Gastrocnemius medialis (tissue), 4 donors: Measurements from ENCODE around the gene OGFR. TPM values are rescaled to one million over a fixed set of nuclear protein-coding genes. Genes with fewer than 3 reads are reported as not detected.

Source experiments
- ATAC-seq, 2 donors: fragments of 150-250 bp; one replicate each; pipeline ENCODE4 v1.9.1; 2016
- DNase-seq, 2 donors: peaks; one replicate each; pipeline ENCODE4 v3.0.0-alpha.2; 2019
- H3K27ac ChIP-seq, 4 donors: fragments of 200-600 bp; sonication (generic); 1 replicate in 1 of 4; 2 replicates in 3 of 4; pipeline ENCODE4 v1.5.1; 2016 to 2018; ENCODE audit warnings: mild to moderate bottlenecking in 2 of 4, moderate library complexity in 1 of 4
- H3K27me3 ChIP-seq, 3 donors: fragments of 200-600 bp; sonication (generic) in 2 of 3; 1 replicate in 1 of 3; 2 replicates in 2 of 3; pipeline versions ENCODE4 v1.5.1 to v1.6.0; 2016 to 2019; ENCODE audit warnings: mild to moderate bottlenecking in 1 of 3, moderate library complexity in 1 of 3
- H3K36me3 ChIP-seq, 2 donors: fragments of 200-600 bp; sonication (generic) in 1 of 2; one replicate each; pipeline ENCODE4 v1.5.1; 2017 to 2018
- H3K4me1 ChIP-seq, 2 donors: fragments of 200-600 bp; sonication (generic) in 1 of 2; one replicate each; pipeline ENCODE4 v1.5.1; 2016 to 2017; ENCODE audit warnings: mild to moderate bottlenecking in 2 of 2
- H3K4me3 ChIP-seq, 4 donors: fragments of 200-600 bp; sonication (generic) in 3 of 4; 1 replicate in 1 of 4; 2 replicates in 3 of 4; pipeline ENCODE4 v1.5.1; 2016 to 2019; ENCODE audit warnings: mild to moderate bottlenecking in 2 of 4
- H3K9me3 ChIP-seq, 3 donors: fragments of 200-600 bp; sonication (generic) in 2 of 3; 1 replicate in 1 of 3; 2 replicates in 2 of 3; pipeline ENCODE4 v1.5.1; 2016 to 2019
- POLR2A ChIP-seq, 2 donors: fragments of 450-650 bp; IDR thresholded peaks; one replicate each; pipeline ENCODE4 v1.6.1; 2017; ENCODE audit warnings: antibody characterized with exemption in 2 of 2, mild to moderate bottlenecking in 2 of 2, moderate library complexity in 2 of 2
- in situ Hi-C, 4 donors: fragments of 200-750 bp; cut with MboI; loops; one replicate each; pipeline versions ENCODE4 v1.15.0 to v1.8.0; 2017; ENCODE audit warnings: low sequenced_read_pairs in 4 of 4
- intact Hi-C: fragments of 100-400 bp; cut with DNase I; formaldehyde crosslinking; loops from one replicate; pipeline ENCODE4 v1.15.1; 2023; ENCODE audit warnings: low total_unique reads
- total RNA-seq, 4 donors: library from RNA; depleted of rRNA; stranded (reverse); fragments of >200 nt; gene quantifications; one replicate each; pipeline versions ENCODE4 v1.1.0 to v1.2.3, GENCODE V29; 2016
- TF ChIP-seq, protein P1 (sequence below), 5 experiments: fragments of 450-650 bp in 3 of 5; fragments of 200-600 bp in 2 of 5; sonication (generic) in 2 of 5; IDR thresholded peaks in 4 of 5; conservative IDR thresholded peaks in 1 of 5; 1 replicate in 4 of 5; 2 replicates in 1 of 5; pipeline ENCODE4 v1.5.1; 2016 to 2019; ENCODE audit warnings: antibody characterized with exemption in 5 of 5, mild to moderate bottlenecking in 3 of 5, moderate library complexity in 3 of 5

OGFR gene
- total RNA-seq, 4 donors from 2014 or later, result 21.9 to 52.1 (median 40.5) TPM

DNA sequence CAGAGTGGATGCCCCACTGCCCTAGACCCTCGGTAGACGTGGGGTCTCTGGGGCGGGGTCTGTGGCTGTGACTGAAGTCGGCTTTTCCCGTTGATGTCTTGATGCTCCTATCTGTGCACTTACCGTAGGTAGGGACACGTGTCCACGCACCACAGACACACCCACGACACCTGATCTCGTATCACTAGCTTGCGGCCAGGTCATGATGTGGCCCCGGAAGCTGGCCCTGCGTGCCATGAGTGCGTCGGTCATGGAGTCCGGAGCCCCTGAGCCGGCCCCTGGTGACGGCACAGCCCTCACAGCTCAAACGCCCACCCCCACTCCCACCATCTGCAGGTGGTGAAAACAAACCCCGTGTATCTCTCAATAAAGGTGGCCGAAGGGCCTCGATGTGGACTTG, 42.3 kb upstream of the OGFR start:
- Histone ChIP-seq H3K9me3 (no peaks in the 10 kb centered on the region), H3K4me3 (no peak overlapping the region), H3K27ac (no peak overlapping the region), H3K27me3 (peaks cover 12 to 36% (median 12%) of the 10 kb centered on the region in 3 donors), H3K36me3 (no peaks in the 10 kb centered on the region), H3K4me1 (no peaks in the 10 kb centered on the region)
- intact Hi-C loops, result no loop called here
- TF ChIP-seq POLR2A (IDR thresholded peaks at IDR 0.05), result no peak
- TF ChIP-seq, protein P1, sequence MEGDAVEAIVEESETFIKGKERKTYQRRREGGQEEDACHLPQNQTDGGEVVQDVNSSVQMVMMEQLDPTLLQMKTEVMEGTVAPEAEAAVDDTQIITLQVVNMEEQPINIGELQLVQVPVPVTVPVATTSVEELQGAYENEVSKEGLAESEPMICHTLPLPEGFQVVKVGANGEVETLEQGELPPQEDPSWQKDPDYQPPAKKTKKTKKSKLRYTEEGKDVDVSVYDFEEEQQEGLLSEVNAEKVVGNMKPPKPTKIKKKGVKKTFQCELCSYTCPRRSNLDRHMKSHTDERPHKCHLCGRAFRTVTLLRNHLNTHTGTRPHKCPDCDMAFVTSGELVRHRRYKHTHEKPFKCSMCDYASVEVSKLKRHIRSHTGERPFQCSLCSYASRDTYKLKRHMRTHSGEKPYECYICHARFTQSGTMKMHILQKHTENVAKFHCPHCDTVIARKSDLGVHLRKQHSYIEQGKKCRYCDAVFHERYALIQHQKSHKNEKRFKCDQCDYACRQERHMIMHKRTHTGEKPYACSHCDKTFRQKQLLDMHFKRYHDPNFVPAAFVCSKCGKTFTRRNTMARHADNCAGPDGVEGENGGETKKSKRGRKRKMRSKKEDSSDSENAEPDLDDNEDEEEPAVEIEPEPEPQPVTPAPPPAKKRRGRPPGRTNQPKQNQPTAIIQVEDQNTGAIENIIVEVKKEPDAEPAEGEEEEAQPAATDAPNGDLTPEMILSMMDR (IDR thresholded peaks at IDR 0.05 in 4 of 5, conservative IDR thresholded peaks at IDR 0.05 in 1 of 5), result no peak
- ATAC-seq (no peak), DNase-seq (no peak)
- in situ Hi-C loops, result no loop called here

DNA sequence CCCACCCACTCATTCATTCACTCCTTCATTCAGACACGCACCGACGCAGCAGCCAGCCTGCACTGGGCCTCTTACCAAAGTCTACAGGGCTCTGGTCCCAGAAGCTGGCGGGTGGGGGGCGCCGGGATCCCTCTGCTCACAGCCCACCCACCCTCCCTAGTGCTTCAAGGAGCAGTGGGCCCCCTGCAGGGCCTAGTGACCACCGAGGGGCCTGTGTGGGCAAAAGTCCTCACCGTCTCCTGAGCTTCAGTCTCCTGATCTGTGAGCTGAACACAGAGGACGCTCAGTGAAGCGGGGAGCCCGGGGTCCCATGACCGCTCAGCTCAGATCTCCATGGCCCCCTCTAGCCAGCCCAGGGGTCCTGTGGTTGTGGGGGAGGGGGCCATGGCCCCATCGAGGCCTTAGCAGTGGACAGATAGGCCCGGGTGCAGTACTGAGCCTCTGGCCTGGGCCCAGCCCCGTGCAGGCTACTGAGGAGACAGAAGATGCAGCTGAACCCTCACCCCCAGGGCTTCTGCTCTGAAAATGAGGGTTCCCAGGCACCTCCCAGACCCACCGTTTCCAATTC, 41.8 kb upstream of the OGFR start:
- Histone ChIP-seq H3K27ac (no peak overlapping the region), H3K9me3 (no peaks in the 10 kb centered on the region), H3K4me1 (no peaks in the 10 kb centered on the region), H3K27me3 (peaks cover 9 to 36% (median 15%) of the 10 kb centered on the region in 3 donors), H3K36me3 (no peaks in the 10 kb centered on the region), H3K4me3 (no peak overlapping the region)
- in situ Hi-C loops (no loop called here), intact Hi-C loops (no loop called here)
- ATAC-seq (no peak), DNase-seq (no peak)
- no peak for TF ChIP-seq POLR2A (IDR thresholded peaks at IDR 0.05)
- TF ChIP-seq, protein P1 (IDR thresholded peaks at IDR 0.05 in 4 of 5, conservative IDR thresholded peaks at IDR 0.05 in 1 of 5), result no peak

DNA sequence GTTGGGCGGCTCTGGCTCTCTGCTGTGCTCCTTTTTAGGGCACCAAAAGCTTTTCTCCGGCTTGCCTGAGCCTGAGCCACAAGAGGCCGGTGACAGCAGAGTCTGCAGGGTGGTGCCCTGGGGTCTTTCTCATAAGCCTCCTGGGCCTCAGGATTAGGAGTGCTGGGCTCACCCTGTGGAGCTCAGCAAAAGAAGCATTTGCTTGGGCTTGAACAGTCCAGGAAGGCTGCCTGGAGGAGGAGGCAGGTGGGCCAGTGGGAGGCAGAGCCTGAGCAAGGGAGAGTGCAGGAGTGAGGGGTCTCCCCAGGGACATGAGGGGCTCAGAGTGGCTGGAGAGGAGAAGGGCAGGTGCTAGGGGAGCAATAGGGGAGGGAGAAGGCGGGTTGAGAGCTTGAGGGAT, 41.2 kb upstream of the OGFR start:
- intact Hi-C loops, result no loop called here
- Histone ChIP-seq H3K4me1 (no peaks in the 10 kb centered on the region), H3K27me3 (peaks cover 9 to 36% (median 13%) of the 10 kb centered on the region in 3 donors)

DNA sequence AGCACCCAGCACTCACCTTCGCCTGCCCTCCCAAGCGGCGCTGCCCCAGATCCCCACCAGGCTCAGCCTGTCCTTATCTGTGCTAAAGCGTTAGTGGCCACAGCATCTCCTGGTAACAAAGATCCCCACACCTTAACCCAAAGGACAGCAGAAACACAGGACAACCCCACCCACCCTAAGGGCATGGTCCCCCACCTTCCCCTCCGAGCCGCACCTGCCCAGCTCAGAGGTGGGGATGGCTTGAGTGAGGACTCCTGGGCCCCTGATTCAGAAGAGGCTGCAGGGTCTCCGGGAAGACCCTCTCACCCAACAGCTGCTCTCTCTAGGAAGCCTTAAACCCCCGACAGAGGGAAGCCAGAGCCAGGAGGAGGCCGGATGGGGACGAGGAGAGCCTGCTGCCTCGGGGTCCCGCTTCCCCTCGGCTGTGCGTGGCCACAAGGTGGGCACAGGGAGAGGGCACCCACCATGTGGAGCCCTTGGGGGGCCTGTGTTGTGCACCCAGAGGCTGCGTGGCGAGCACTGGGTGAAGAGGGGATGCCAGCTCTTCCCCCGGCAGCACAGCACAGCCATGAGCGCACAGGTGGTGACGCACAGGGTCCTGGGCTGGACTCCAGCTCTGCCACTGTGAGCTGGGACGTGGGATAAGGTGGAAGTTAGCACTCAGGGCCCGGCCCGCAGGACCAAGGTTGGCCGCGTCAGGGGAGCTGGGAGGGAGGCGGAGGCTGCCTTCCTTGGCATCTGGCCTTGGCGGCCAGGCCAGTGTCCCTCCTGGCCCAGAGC, 40.3 kb upstream of the OGFR start:
- TF ChIP-seq, protein P1 (IDR thresholded peaks at IDR 0.05 in 4 of 5, conservative IDR thresholded peaks at IDR 0.05 in 1 of 5), result no peak
- TF ChIP-seq POLR2A (IDR thresholded peaks at IDR 0.05), result no peak
- H3K27ac ChIP-seq, result no peak overlapping the region
- H3K36me3 ChIP-seq, result no peaks in the 10 kb centered on the region
- H3K4me1 ChIP-seq, result no peaks in the 10 kb centered on the region
- no peak overlapping the region for H3K4me3 ChIP-seq
- in situ Hi-C loops (no loop called here), intact Hi-C loops (no loop called here)
- no peak for ATAC-seq
- H3K9me3 ChIP-seq, result no peaks in the 10 kb centered on the region
- H3K27me3 ChIP-seq, result peaks cover 9 to 36% (median 13%) of the 10 kb centered on the region in 3 donors
- DNase-seq, result no peak

More for the DNA sequence above, 41.2 kb upstream of the OGFR start:
- ATAC-seq (no peak), DNase-seq (no peak)
- Histone ChIP-seq H3K36me3 (no peaks in the 10 kb centered on the region), H3K9me3 (no peaks in the 10 kb centered on the region), H3K27ac (no peak overlapping the region), H3K4me3 (no peak overlapping the region)
- TF ChIP-seq, protein P1 (IDR thresholded peaks at IDR 0.05 in 4 of 5, conservative IDR thresholded peaks at IDR 0.05 in 1 of 5), result no peak
- no peak for TF ChIP-seq POLR2A (IDR thresholded peaks at IDR 0.05)
- in situ Hi-C loops, result no loop called here
